ENCODE measurements around the gene NELFA. TPM values are rescaled to one million over a fixed set of nuclear protein-coding genes. Genes with fewer than 3 reads are reported as not detected.

NELFA gene
- total RNA-seq, 2 donors from 2014 or later, result 8.0 to 12.7 TPM

- TF ChIP-seq CTCF (IDR thresholded peaks at IDR 0.05), result no peak
Measured at GRCh38 chr4:1985780-1986577, 22.8 kb downstream of the NELFA start.

GRCh38 chr4:1985294-1985693, 23.5 kb downstream of the NELFA start:
- Histone ChIP-seq H3K27me3 (no peaks in the 10 kb centered on the region), H3K4me1 (peaks cover 0 to 7% of the 10 kb centered on the region in 2 donors), H3K36me3 (peaks cover 90% of the 10 kb centered on the region), H3K27ac (no peak overlapping the region), H3K4me3 (no peak overlapping the region), H3K9me3 (no peaks in the 10 kb centered on the region)
- no peak for DNase-seq (ENCODE audit: low spot score)
- TF ChIP-seq CTCF (IDR thresholded peaks at IDR 0.05), result no peak

More at GRCh38 chr4:1985780-1986577, 22.8 kb downstream of the NELFA start:
- Histone ChIP-seq H3K36me3 (peaks cover 96% of the 10 kb centered on the region), H3K27ac (no peak overlapping the region), H3K4me1 (peaks cover 0 to 7% of the 10 kb centered on the region in 2 donors), H3K4me3 (no peak overlapping the region), H3K9me3 (no peaks in the 10 kb centered on the region), H3K27me3 (no peaks in the 10 kb centered on the region)
- DNase-seq (ENCODE audit: low spot score), result no peak

GRCh38 chr4:1984406-1985191, 24.2 kb downstream of the NELFA start:
- peaks cover 0 to 7% of the 10 kb centered on the region in 2 donors for H3K4me1 ChIP-seq
- H3K27me3 ChIP-seq, result no peaks in the 10 kb centered on the region
- H3K9me3 ChIP-seq, result no peaks in the 10 kb centered on the region
- H3K4me3 ChIP-seq, result no peak overlapping the region
- peaks cover 86% of the 10 kb centered on the region for H3K36me3 ChIP-seq
- TF ChIP-seq CTCF (IDR thresholded peaks at IDR 0.05), result no peak
- DNase-seq (ENCODE audit: low spot score), result no peak
- H3K27ac ChIP-seq, result peak overlapping the region in 1 of 2 donors; percentile 11

- H3K27me3 ChIP-seq, result no peaks in the 10 kb centered on the region
- no peak for DNase-seq (ENCODE audit: low spot score)
- H3K9me3 ChIP-seq, result no peaks in the 10 kb centered on the region
- peaks cover 86% of the 10 kb centered on the region for H3K36me3 ChIP-seq
- H3K27ac ChIP-seq, result peak overlapping the region in 1 of 2 donors; percentile 11
- no peak overlapping the region for H3K4me3 ChIP-seq
- peaks cover 0 to 7% of the 10 kb centered on the region in 2 donors for H3K4me1 ChIP-seq
- no peak for TF ChIP-seq CTCF (IDR thresholded peaks at IDR 0.05)
Measured at GRCh38 chr4:1983846-1984405, 24.8 kb downstream of the NELFA start.

- H3K27me3 ChIP-seq, result no peaks in the 10 kb centered on the region
- DNase-seq (ENCODE audit: low spot score), result no peak
- no peak for TF ChIP-seq CTCF (IDR thresholded peaks at IDR 0.05)
Measured at GRCh38 chr4:1983053-1983845, 25.5 kb downstream of the NELFA start.

More at GRCh38 chr4:1983053-1983845, 25.5 kb downstream of the NELFA start:
- Histone ChIP-seq H3K9me3 (no peaks in the 10 kb centered on the region), H3K36me3 (peaks cover 86% of the 10 kb centered on the region), H3K4me1 (peaks cover 0 to 7% of the 10 kb centered on the region in 2 donors), H3K4me3 (no peak overlapping the region), H3K27ac (no peak overlapping the region)

Data from right atrium auricular region (tissue), 2 donors.